GM21825 (cell line): Measurements from ENCODE around the gene TFEB.

Source experiments
- ATAC-seq: cut with Tn5 transposase; IDR thresholded peaks from one replicate; pipeline ENCODE4 v1.9.1; 2021; ENCODE audit warnings: mild to moderate bottlenecking, moderate library complexity; ENCODE audit not compliant: unreplicated experiment

TFEB gene

DNA sequence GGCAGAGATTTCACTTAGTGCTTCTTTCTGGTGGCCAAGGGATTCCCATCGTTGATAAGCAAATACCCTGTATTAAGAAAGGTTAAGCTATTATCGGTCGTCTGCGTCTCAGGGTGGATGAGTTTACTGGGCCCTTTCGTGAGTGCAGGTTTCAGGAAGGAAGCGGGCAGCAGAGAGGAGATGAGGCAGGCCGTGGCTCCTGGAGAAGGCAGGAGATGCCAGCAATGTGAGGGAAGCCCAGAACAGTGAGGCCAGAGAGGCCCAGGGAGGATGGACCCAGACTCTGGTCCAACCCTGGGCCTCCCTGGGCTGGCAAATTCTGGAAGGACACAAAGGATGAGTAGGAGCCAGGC, 11.2 kb downstream of the TFEB start:
- no peak for ATAC-seq

- peak; percentile 64 for ATAC-seq
Measured at GRCh38 chr6:41723530-41724227, 11.7 kb downstream of the TFEB start.

GRCh38 chr6:41722969-41723529, 12.4 kb downstream of the TFEB start:
- ATAC-seq = no peak

- no peak for ATAC-seq
Measured at GRCh38 chr6:41721414-41721813, 14.0 kb downstream of the TFEB start.

DNA sequence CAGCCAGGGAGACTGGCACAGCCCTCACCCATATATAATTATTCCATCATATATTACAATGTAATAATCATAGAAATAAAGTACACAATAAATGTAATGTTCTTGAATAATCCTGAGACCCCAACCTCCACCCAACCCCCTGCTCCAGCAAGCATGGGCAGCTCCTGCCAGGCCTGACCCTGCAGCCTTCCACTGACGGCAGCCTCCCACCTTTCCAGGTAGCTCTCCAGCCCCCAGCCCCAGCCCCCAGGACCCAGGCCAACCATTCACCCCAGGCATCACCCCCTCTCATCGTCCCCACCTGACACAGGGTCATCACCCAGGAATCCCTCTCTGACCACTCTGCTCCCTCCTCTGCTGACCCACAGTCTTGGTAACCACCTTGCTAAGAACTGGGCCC, 14.6 kb downstream of the TFEB start:
- ATAC-seq = no peak

DNA sequence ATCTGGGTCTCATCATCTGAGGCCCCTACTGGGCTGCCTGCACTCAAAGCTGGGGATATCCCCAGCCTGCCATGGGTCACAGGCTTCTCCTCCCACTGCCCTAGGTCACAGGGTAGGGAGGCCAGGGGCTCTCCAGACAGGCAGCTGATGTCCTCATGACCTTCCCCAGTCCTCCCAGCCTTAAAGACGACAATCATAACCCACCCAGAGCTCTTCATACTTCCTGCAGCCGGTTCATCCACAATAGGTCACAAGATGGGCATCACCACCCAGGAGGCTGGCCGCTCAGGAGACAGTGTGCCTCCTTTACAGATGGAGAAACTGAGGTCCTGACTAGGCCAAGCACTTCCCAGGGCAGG, 15.2 kb downstream of the TFEB start:
- peak; percentile 26 for ATAC-seq

DNA sequence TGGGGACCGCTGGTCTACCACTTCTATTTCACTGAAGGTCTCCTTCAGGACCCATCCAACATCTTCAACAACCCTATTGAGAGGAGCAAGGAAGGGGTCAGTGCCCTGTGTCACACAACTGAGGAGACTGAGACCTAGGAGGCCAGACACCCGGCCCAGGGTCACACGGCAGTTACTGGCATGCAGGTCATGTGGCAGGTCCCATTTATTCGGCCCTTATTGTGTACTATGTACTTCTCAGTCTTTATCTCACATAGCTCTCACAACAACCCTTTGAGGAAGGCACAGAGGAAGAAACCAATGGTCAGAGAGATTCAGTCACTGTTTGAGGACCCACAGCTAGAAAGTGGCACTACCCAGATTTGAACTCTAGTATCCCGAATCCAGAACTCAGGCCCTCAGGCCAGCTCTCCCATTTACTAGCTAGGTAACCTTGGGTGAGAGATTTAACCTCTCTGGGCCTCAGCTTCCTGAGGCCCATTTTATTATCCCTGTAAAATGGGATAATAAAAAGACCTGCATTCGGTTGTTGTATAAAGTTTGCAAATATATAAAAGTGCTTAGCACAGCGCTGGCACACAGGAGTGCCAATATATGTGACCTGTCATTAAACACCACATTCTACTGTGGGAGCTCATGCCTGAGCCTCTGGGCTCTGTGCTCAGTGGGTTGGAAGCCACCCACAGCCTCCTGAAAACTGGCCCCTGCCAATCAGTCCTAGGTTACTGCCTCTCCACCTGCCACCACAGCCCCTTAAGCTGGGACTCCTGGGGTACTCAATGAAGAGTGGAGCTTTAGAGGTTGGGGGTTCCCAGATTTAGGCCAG, 15.8 kb downstream of the TFEB start:
- ATAC-seq = no peak

DNA sequence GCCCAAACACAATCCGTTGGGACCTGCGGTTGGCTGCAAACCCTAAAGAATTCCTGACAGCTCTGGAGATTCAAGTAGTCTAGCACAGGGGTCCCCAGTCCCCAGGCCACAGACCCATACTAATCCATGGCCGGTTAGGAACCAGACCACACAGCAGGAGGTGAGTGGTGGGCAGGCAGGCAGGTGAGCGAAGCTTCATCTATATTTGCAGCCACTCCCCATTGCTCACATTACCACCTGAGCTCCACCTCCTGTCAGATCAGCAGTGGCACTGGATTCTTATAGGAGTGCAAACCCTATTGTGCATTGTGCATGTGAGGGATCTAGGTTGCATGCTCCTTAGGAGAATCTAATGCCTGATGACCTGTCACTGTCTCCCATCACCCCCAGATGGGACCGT, 16.6 kb downstream of the TFEB start:
- ATAC-seq = no peak

GRCh38 chr6:41717392-41717736, 18.0 kb downstream of the TFEB start:
- ATAC-seq = no peak

DNA sequence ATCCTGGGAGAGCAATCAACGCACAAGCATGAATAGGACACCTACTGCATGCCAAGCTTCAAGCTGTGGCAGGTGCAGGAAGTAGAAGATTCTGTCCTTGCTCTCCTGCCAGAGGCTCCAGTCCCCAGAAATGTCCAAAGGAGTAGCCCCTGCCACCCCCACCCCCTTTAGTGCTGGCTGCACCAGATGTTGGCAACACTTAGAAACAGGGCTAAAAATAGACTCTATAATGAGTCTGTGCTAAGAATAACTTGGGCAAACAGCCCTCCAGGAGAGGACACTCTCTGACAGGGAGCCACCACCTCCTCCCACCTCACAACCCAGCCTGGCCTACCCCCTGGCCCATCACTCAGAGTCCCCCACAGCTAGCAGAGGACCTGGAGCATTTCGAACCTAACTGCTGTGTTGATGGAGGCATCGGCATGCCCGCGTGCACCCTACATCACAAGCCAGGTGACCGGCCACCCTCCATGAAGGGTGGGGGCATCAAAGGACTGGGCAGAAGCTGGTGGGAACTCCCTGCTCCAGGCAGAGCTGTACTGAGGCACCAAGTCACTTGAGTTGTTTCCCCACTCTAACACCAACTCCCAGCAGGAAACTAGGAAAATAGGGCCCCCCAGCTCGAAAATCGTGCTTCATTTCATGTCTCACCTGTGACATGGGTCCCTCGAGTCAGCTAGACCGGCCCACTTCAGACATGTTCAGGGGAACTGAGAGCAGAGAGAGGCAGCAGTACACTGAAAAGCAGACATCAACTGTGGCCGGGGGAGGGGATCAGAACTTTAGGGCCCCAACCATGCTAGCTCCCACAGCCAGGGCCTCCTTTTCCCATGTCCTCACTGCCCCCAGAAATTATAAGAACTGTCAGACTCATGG, 18.7 kb downstream of the TFEB start:
- no peak for ATAC-seq

- ATAC-seq = no peak
Measured at GRCh38 chr6:41715795-41716515, 19.5 kb downstream of the TFEB start.

DNA sequence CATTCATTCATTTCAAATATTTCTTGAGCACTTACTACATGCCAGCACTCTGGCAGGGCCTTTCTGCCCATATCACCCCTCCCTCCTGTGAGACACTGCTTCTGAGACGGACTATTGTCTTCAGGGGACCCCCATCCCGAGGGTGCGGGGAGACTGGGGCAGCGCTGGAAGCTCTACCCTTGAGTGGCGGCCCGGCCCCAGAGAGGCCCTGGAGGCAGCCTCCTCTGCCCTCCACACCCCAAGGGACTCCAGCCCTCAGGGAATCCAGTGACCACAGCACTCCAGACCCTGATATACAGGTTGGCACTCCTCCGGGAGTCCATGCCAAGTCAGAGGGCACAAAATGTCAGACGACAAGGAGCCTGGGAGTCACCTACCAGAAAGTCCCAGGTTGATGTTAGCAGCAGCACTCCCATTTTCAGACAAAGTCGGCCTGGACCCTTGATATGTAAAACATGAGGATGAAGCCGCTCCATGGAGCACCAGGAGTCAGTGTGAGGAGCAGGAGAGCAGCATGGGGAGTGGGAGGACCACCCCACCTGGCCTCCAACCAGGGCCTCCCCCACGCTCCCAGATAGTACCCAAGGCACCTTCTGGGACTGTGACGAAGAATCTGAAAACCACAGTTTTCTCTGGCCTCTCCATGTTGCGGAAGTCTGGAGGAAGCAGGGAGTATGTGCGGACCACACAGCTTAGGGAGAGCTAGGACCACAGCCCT, 20.7 kb downstream of the TFEB start:
- no peak for ATAC-seq

DNA sequence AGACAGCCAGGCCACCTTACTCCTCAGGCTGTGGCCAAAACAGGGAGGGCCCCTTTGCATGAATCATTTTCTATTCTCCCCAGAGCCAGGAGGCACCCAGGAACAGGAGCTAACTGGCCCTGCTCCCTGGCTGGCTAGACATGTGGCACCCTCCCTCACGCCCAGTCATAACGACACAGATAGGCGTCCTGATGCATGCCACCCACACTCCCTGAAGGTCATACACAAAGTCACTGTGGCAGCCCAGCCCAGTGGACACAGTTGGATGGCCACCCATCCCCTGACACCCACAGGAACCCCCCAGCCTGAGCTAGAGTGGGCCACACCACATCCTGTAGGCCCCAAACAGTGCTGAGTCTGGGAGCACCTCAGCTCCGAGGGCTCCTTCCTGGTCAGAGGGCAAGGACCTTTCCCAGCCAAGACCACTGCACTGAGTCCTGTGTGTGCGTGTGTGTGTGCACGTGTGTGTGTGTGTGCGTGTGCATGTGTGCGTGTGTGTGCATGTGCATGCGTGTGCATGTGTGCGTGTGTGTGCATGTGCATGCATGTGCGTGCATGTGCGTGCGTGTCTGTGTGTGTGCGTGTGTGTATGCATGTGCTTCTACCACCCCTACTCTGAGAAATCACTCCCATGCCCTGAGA, 21.6 kb downstream of the TFEB start:
- ATAC-seq = peak; percentile 58

- no peak for ATAC-seq
Measured at GRCh38 chr6:41713159-41713649, 22.2 kb downstream of the TFEB start.

GRCh38 chr6:41712651-41713103, 22.7 kb downstream of the TFEB start:
- no peak for ATAC-seq

DNA sequence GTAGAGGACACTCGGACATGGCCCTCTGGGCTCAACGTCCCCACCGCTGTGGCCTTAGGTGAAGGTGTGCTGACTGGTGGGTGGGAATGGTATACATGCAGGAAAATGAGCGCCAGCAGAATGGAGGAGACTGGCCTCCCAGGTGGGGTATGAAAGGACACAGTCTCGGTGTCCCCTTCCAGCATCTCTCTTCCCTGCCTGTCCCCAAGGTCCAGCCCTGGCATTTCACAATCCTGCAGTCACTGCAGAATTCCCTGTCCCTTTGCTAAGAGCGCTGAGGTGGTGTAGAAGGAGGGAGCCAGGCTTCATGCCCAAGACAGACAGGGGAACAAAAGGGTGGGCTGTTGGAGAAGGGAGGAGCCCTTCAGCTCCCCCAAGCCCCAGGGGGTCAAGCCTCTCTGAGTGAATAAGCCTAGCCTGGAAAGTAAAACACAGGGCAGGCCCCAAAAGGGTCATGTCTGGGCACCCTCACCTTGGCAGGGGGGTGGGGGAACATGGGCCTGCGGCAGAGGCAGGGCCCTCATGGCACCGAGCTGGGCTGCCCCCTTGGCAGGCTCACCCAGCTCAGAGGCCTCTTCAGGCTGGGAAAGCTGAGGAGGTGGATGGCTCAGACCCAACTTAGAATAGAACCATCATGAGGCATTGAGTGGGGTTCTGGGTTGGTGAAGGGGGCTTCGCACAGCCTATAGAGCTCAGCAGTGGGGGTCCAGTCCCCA, 23.9 kb downstream of the TFEB start:
- ATAC-seq = no peak

DNA sequence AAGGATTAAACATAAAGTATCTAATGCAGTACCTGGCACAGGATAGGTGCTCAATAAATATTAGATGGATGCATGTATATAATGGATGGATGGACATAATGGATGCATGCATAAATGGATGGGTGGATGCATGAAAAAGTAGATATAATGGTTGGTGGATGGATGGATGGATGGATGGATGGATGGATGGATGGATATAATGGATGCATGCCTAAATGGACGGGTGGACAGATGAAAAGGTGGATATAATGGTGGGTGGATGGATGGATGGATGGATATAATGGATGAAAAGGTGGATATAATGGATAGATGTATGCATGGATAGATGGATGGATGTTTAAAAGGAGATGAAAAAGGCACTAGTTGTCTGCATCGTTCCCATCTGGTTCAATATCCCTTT, 26.0 kb downstream of the TFEB start:
- no peak for ATAC-seq

DNA sequence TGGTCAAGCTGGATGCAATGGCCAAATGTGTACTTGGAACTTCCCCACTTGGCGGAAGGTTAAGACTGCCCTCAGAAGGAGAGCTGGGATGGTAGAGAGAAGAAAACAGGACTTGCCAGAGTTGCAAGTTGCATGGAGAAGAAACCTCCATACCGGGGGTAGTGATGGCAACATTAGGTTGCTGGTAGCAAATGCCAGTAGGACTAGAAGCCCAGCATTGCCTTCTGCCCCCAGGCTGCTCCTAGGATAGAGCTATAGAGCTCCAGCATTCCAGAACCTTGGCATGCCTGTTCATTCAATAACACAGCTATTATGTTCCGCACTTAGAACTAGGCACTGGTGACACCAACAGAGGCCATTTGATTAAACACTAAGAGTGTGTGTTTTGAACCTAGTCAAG, 26.6 kb downstream of the TFEB start:
- ATAC-seq = no peak
